SK-N-MC (cell line): ENCODE measurements around the gene ZFAND3.

ENCODE experiments used
- EZH2 ChIP-seq: fragments of 200-600 bp; sonication (generic); IDR thresholded peaks from one replicate; pipeline ENCODE4 v1.6.1; 2017; ENCODE audit warnings: antibody characterized with exemption
- FOXP2 ChIP-seq: optimal IDR thresholded peaks from 2 replicates; pipeline ENCODE3; 2011; ENCODE audit warnings: mild to moderate bottlenecking, moderate library complexity; ENCODE audit not compliant: insufficient read depth; ENCODE audit errors: extremely low read length, control extremely low read depth
- POLR2AphosphoS5 ChIP-seq: IDR thresholded peaks from 2 replicates; pipeline ENCODE4 v1.6.1; 2012; ENCODE audit warnings: mild to moderate bottlenecking, low read depth, low read length, borderline replicate concordance

GRCh38 chr6:38168126-38168525, 348.6 kb downstream of the ZFAND3 start:
- no peak for TF ChIP-seq EZH2
- TF ChIP-seq POLR2AphosphoS5, result no peak
- TF ChIP-seq FOXP2, result no peak
